Natural killer cell (primary cell): Measurements from ENCODE around the gene PTMA. TPM values are rescaled to one million over a fixed set of nuclear protein-coding genes. Genes with fewer than 3 reads are reported as not detected.

Experiments
- ATAC-seq, 3 donors: fragments of 150-1000 bp in 2 of 3; fragments of 200-7000 bp in 1 of 3; cut with Tn5 transposase; 1 replicate in 1 of 3; 2 replicates in 2 of 3; pipeline ENCODE4 v1.10.0; 2021; ENCODE audit warnings: mild to moderate bottlenecking in 2 of 3, moderate library complexity in 2 of 3
- DNase-seq, 2 donors: peaks; one replicate each; pipeline versions ENCODE4 v3.0.0 to v3.0.0-alpha.2; 2013 to 2021; ENCODE audit warnings: mixed read lengths in 1 of 2
- H3K27ac ChIP-seq: one replicate; pipeline ENCODE4 v1.5.1; 2013; ENCODE audit warnings: mild to moderate bottlenecking, low read length
- H3K27me3 ChIP-seq: one replicate; pipeline ENCODE4 v1.6.1; 2013; ENCODE audit warnings: low read length; ENCODE audit not compliant: control insufficient read depth, insufficient read depth
- H3K36me3 ChIP-seq: one replicate; pipeline ENCODE4 v1.6.1; 2013; ENCODE audit warnings: low read length; ENCODE audit not compliant: control insufficient read depth, insufficient read depth
- H3K4me1 ChIP-seq: one replicate; pipeline ENCODE4 v1.6.1; 2013; ENCODE audit warnings: low read length; ENCODE audit not compliant: control insufficient read depth, insufficient read depth
- H3K4me3 ChIP-seq: one replicate; pipeline ENCODE4 v1.5.1; 2013; ENCODE audit warnings: low read length
- H3K9me3 ChIP-seq: one replicate; pipeline ENCODE4 v1.6.1; 2013; ENCODE audit warnings: low read length; ENCODE audit not compliant: control insufficient read depth, insufficient read depth
- H3K27ac Mint-ChIP-seq, 2 donors: one replicate each; pipeline ENCODE4 v1.8.0; 2022; ENCODE audit warnings: mild to moderate bottlenecking in 2 of 2, mixed read lengths in 2 of 2, moderate library complexity in 1 of 2
- H3K27me3 Mint-ChIP-seq, 2 donors: one replicate each; pipeline ENCODE4 v1.8.0; 2022; ENCODE audit warnings: low read depth in 2 of 2, mixed read lengths in 2 of 2
- H3K36me3 Mint-ChIP-seq: one replicate; pipeline ENCODE4 v1.8.0; 2022; ENCODE audit warnings: mixed read lengths
- H3K4me1 Mint-ChIP-seq, 2 donors: one replicate each; pipeline ENCODE4 v1.8.0; 2022; ENCODE audit warnings: mixed read lengths in 2 of 2
- H3K4me3 Mint-ChIP-seq: one replicate; pipeline ENCODE4 v1.8.0; 2022; ENCODE audit warnings: mild to moderate bottlenecking, moderate library complexity, mixed read lengths
- H3K9me3 Mint-ChIP-seq, 2 donors: one replicate each; pipeline ENCODE4 v1.8.0; 2022; ENCODE audit warnings: mixed read lengths in 2 of 2
- WGBS: methylation state at CpG from one replicate; pipeline ENCODE4 v1.1.7; 2013; ENCODE audit warnings: missing lambda C conversion rate; ENCODE audit not compliant: insufficient coverage; 5-methylcytosine and 5-hydroxymethylcytosine counted together
- intact Hi-C: fragments of 100-400 bp; cut with micrococcal nuclease; formaldehyde crosslinking; loops from one replicate; pipeline ENCODE4 v1.14.2; 2022
- total RNA-seq, 4 donors: library from RNA; stranded (reverse); fragments of 120-200 nt in 1 of 4; gene quantifications; one replicate each; pipeline versions ENCODE4 v1.2.3 to v1.2.4, GENCODE V29; 2013 to 2022
- TF ChIP-seq, protein P1 (sequence below): fragments of 200-600 bp; IDR thresholded peaks from one replicate; pipeline ENCODE4 v1.8.0; 2022; ENCODE audit warnings: antibody characterized with exemption

PTMA gene
- total RNA-seq, 3 donors from 2014 or later (not counting 1 experiment from before 2014, with no cell fraction given): 1,245 to 1,643 (median 1,314) TPM

DNA sequence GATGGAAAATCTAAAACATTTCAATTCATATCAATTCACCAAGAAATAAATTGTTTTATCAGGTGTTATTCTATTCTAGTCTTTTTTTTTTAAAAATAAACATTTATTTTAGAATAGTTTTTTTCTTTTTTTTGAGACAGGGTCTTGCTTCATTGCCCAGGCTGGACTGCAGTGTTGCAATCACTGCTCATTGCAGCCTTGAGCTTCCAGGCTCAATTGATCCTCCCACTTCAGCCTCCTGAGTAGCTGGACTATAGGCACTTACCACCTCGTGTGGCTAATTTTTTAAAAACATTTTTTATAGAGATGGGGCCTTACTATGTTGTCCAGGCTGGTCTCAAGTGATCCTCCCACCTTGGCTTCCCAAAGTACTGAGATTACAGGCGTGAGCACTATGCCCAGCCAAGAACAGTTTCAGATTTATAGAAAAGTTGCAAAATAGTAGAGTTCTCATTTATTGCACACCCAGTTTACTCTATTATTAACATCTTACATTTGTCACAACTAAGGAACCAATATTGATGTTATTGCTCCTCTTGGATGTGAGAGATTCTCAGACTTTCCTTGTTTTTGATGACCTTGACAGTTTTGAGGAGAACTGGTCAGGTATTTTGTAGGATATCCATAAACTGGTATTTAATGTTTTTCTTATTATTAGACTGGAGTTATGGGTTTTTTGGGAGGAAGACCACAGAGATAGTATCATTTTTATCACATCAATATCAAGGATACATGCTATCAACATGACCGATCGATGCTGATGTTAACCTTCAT lies 42.9 kb downstream of the PTMA start:
- peaks cover 0 to 8% of the 10 kb centered on the region in 2 donors for H3K4me1 Mint-ChIP-seq
- Histone ChIP-seq H3K4me1 (peaks cover 4% of the 10 kb centered on the region), H3K4me3 (no peak overlapping the region), H3K36me3 (no peaks in the 10 kb centered on the region), H3K27ac (no peak overlapping the region), H3K9me3 (no peaks in the 10 kb centered on the region), H3K27me3 (no peaks in the 10 kb centered on the region)
- H3K4me3 Mint-ChIP-seq: no peak overlapping the region
- H3K36me3 Mint-ChIP-seq: no peaks in the 10 kb centered on the region
- DNase-seq: no peak
- no peaks in the 10 kb centered on the region for H3K9me3 Mint-ChIP-seq
- no peak for ATAC-seq
- no peak overlapping the region for H3K27ac Mint-ChIP-seq
- intact Hi-C loops: no loop called here
- no peaks in the 10 kb centered on the region for H3K27me3 Mint-ChIP-seq
- 100% methylated on average over 3 of the region's 4 CpGs for WGBS
- TF ChIP-seq, protein P1, sequence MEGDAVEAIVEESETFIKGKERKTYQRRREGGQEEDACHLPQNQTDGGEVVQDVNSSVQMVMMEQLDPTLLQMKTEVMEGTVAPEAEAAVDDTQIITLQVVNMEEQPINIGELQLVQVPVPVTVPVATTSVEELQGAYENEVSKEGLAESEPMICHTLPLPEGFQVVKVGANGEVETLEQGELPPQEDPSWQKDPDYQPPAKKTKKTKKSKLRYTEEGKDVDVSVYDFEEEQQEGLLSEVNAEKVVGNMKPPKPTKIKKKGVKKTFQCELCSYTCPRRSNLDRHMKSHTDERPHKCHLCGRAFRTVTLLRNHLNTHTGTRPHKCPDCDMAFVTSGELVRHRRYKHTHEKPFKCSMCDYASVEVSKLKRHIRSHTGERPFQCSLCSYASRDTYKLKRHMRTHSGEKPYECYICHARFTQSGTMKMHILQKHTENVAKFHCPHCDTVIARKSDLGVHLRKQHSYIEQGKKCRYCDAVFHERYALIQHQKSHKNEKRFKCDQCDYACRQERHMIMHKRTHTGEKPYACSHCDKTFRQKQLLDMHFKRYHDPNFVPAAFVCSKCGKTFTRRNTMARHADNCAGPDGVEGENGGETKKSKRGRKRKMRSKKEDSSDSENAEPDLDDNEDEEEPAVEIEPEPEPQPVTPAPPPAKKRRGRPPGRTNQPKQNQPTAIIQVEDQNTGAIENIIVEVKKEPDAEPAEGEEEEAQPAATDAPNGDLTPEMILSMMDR: no peak

DNA sequence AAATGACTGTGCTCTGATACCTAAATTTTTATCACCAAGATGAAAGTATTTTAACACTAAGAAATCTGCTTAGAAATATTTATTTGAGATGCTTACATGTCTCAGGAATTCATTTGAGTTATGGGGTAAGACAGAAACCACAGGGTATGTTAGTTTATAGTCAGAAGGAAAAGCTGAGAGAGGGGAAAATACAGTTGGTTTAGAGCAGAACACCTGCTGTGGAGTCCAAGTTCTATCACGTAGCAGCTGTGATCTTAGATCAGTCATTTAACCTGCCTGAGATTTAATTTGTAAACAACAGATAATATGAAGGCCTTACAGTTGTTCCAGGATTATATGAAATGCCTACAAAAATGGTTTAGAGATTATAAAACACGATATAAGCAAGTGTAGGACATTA lies 43.7 kb downstream of the PTMA start:
- H3K9me3 Mint-ChIP-seq: no peaks in the 10 kb centered on the region
- H3K4me1 ChIP-seq: peaks cover 4% of the 10 kb centered on the region
- TF ChIP-seq, protein P1: no peak
- H3K27me3 Mint-ChIP-seq: no peaks in the 10 kb centered on the region
- 100% methylated on average over 2 of the region's 2 CpGs for WGBS
- H3K27ac Mint-ChIP-seq: no peak overlapping the region
- no peak overlapping the region for H3K4me3 Mint-ChIP-seq
- H3K9me3 ChIP-seq: no peaks in the 10 kb centered on the region
- H3K4me3 ChIP-seq: no peak overlapping the region
- intact Hi-C loops: no loop called here
- no peak for ATAC-seq
- no peaks in the 10 kb centered on the region for H3K27me3 ChIP-seq
- H3K4me1 Mint-ChIP-seq: peaks cover 0 to 8% of the 10 kb centered on the region in 2 donors
- no peaks in the 10 kb centered on the region for H3K36me3 ChIP-seq
- H3K36me3 Mint-ChIP-seq: no peaks in the 10 kb centered on the region
- no peak overlapping the region for H3K27ac ChIP-seq
- DNase-seq: no peak

DNA sequence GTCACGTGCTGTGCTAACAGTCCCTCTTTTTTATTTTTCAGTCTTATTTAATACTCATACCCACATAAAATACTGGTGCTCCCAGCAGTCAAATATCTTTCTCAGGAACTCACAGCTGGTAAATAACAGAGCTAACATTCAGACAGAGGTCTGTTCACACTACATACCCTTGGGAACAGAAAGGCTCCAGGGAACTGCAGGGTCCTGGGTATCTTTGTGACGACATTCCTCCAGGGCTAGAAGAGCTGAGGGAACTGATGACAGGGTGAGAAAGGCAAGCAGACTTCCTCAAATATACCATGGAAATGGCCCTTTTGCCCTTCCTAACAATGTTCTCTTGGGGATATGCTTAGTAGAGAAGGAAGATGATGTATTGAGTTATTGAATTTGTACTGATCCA lies 53.4 kb downstream of the PTMA start:
- TF ChIP-seq, protein P1: no peak
- no peaks in the 10 kb centered on the region for H3K27me3 Mint-ChIP-seq

More for the DNA sequence above, 53.4 kb downstream of the PTMA start:
- intact Hi-C loops: no loop called here
- Mint-ChIP-seq H3K36me3 (no peaks in the 10 kb centered on the region), H3K27ac (no peak overlapping the region), H3K4me3 (no peak overlapping the region), H3K9me3 (no peaks in the 10 kb centered on the region), H3K4me1 (peaks cover 15 to 24% of the 10 kb centered on the region in 2 donors)
- Histone ChIP-seq H3K9me3 (no peaks in the 10 kb centered on the region), H3K27me3 (no peaks in the 10 kb centered on the region), H3K36me3 (no peaks in the 10 kb centered on the region), H3K4me3 (no peak overlapping the region), H3K4me1 (no peaks in the 10 kb centered on the region), H3K27ac (no peak overlapping the region)
- ATAC-seq: no peak
- WGBS: 94% methylated on average over 1 of the region's 2 CpGs
- no peak for DNase-seq

Other genes with a start within 250 kb of the PTMA start
- gene NCL, start 244.0 kb upstream of the PTMA start, total RNA-seq: 100 to 1,000 TPM; 485 to 540 (median 529) TPM
- 100 to 1,000 TPM in 1 of 3 donors, 10 to 100 TPM in 2; 67.4 to 103 (median 80.2) TPM for gene NMUR1, start 178.1 kb upstream of the PTMA start, total RNA-seq
- not detected for gene TEX44, start 115.7 kb upstream of the PTMA start, total RNA-seq
- 10 to 100 TPM; 21.6 to 29.2 (median 22.8) TPM for gene PDE6D, start 72.8 kb downstream of the PTMA start, total RNA-seq
- gene COPS7B, start 77.9 kb downstream of the PTMA start, total RNA-seq: 10 to 100 TPM; 44.2 to 59.9 (median 53.9) TPM
- not detected for gene NPPC, start 217.9 kb downstream of the PTMA start, total RNA-seq